ENCODE measurements around the gene USP17L18. TPM values are rescaled to one million over a fixed set of nuclear protein-coding genes. Genes with fewer than 3 reads are reported as not detected.

The USP17L18 gene
- total RNA-seq, 2 donors from 2014 or later: not detected

Other genes starting within 250 kb of the USP17L18 start
- not detected for gene FAM90A26, start 78.2 kb upstream of the USP17L18 start, total RNA-seq
- gene USP17L10, start 38.0 kb upstream of the USP17L18 start, total RNA-seq: not detected
- gene USP17L11, start 33.2 kb upstream of the USP17L18 start, total RNA-seq: not detected
- gene USP17L12, start 28.5 kb upstream of the USP17L18 start, total RNA-seq: not detected
- gene USP17L13, start 23.7 kb upstream of the USP17L18 start, total RNA-seq: not detected
- gene USP17L15, start 14.2 kb upstream of the USP17L18 start, total RNA-seq: not detected
- not detected for gene USP17L17, start 4.8 kb upstream of the USP17L18 start, total RNA-seq
- not detected for gene USP17L19, start 4.7 kb downstream of the USP17L18 start, total RNA-seq
- not detected for gene USP17L20, start 9.5 kb downstream of the USP17L18 start, total RNA-seq
- gene USP17L21, start 14.2 kb downstream of the USP17L18 start, total RNA-seq: not detected
- gene USP17L22, start 19.0 kb downstream of the USP17L18 start, total RNA-seq: not detected
- gene USP17L24, start 76.5 kb downstream of the USP17L18 start, total RNA-seq: not detected
- gene USP17L25, start 81.3 kb downstream of the USP17L18 start, total RNA-seq: not detected
- gene USP17L26, start 86.0 kb downstream of the USP17L18 start, total RNA-seq: not detected
- gene USP17L5, start 90.8 kb downstream of the USP17L18 start, total RNA-seq: not detected
- gene USP17L27, start 95.5 kb downstream of the USP17L18 start, total RNA-seq: not detected
- not detected for gene USP17L28, start 100.3 kb downstream of the USP17L18 start, total RNA-seq
- gene USP17L29, start 105.0 kb downstream of the USP17L18 start, total RNA-seq: not detected
- gene USP17L30, start 114.5 kb downstream of the USP17L18 start, total RNA-seq: not detected
- not detected for gene DEFB131A, start 195.8 kb downstream of the USP17L18 start, total RNA-seq